Stimulated activated CD4-positive, alpha-beta T cell treated with anti-CD3 and anti-CD28 coated beads, Interleukin-12 subunit alpha, Interleukin-12 subunit beta, amount 100 ng/mL, for 4 hours (primary cell): ENCODE measurements around the gene BCS1L.
"Not testable (repeated sequence)": the region's sequence is repeated elsewhere in the genome, so short reads cannot be mapped to it uniquely, and the experiment has no call there.

Experiments used
- DNase-seq: peaks from one replicate; pipeline ENCODE4 v3.0.0-alpha.2; 2020

BCS1L gene

GRCh38 chr2:218662377-218662776 is 2.9 kb downstream of the BCS1L start:
- DNase-seq = no peak

GRCh38 chr2:218662827-218663226 is 3.3 kb downstream of the BCS1L start:
- no peak for DNase-seq

GRCh38 chr2:218663901-218664300 is 4.4 kb downstream of the BCS1L start:
- no peak for DNase-seq

- DNase-seq = no peak
Observed at GRCh38 chr2:218664653-218665052, 5.2 kb downstream of the BCS1L start.

GRCh38 chr2:218671097-218671653 is 11.7 kb downstream of the BCS1L start:
- DNase-seq = no peak

- peak; percentile 74 for DNase-seq
Observed at GRCh38 chr2:218671654-218672566, 12.4 kb downstream of the BCS1L start, which contains the start of the genes RNF25 and STK36. Gene RNF25, minus strand, starts transcription at chr2:218672002. Its CDS starts 32 bp downstream, at chr2:218671970. Gene STK36, plus strand, starts transcription at chr2:218672086. Its CDS starts 744 bp downstream, at chr2:218672830.

GRCh38 chr2:218679119-218679518 is 19.6 kb downstream of the BCS1L start:
- no peak for DNase-seq

GRCh38 chr2:218680061-218680460 is 20.6 kb downstream of the BCS1L start:
- DNase-seq = no peak

- not testable (repeated sequence) for DNase-seq
Observed at GRCh38 chr2:218687400-218688060, 28.0 kb downstream of the BCS1L start.

- DNase-seq = no peak
Observed at GRCh38 chr2:218691234-218691633, 31.8 kb downstream of the BCS1L start.

- no peak for DNase-seq
Observed at GRCh38 chr2:218694405-218695145, 35.1 kb downstream of the BCS1L start.

GRCh38 chr2:218698885-218699284 is 39.4 kb downstream of the BCS1L start:
- no peak for DNase-seq

GRCh38 chr2:218701806-218702205 is 42.3 kb downstream of the BCS1L start:
- DNase-seq = no peak

- no peak for DNase-seq
Observed at GRCh38 chr2:218703341-218703740, 43.9 kb downstream of the BCS1L start.

GRCh38 chr2:218708086-218708485 is 48.6 kb downstream of the BCS1L start:
- no peak for DNase-seq

- DNase-seq = no peak
Observed at GRCh38 chr2:218709908-218710307, 50.4 kb downstream of the BCS1L start.

- no peak for DNase-seq
Observed at GRCh38 chr2:218710334-218710686, 50.8 kb downstream of the BCS1L start.

- peak; percentile 98 for DNase-seq
Observed at GRCh38 chr2:218710687-218711549, 51.4 kb downstream of the BCS1L start, which contains the start of gene TTLL4. Gene TTLL4, plus strand, starts transcription at chr2:218710835. Its CDS starts 26,842 bp downstream, at chr2:218737677.

GRCh38 chr2:218711550-218711929 is 52.1 kb downstream of the BCS1L start:
- DNase-seq = no peak
